ENCODE results near the gene NDUFC1. TPM values are rescaled to one million over a fixed set of nuclear protein-coding genes. Genes with fewer than 3 reads are reported as not detected.

NDUFC1 gene
- total and polyA plus RNA-seq, 2 of the 4 experiments (the other 2 are of a cell fraction): 25.1 to 65.1 TPM

DNA sequence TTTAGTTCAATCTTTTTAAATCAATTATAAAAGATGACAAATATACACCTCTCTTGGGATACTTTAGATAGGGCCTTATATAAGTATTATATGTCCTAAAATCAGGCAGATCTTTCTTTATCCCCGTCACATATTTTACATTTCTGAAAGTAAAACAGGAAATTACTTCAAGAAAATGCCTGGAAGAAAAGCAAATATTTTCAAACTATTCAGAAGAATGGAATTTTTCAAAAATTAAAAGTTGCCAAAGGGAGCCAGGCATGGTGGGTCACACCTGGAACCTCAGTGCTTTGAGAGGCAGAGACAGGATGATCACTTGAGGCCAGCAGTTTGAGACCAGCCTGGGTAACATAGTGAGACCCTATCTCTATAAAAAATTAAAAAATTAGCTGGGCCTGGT lies 56.7 kb downstream of the NDUFC1 start:
- intact Hi-C loops (cut with micrococcal nuclease): no loop called here
- Histone ChIP-seq H2BK15ac (ENCODE audit: low read depth, low read length) (peak overlapping the region; percentile 84; the same call in 2 of the 3 replicates), H3K18ac (ENCODE audit: low read depth, low read length) (peak overlapping the region; percentile 97), H3K9ac (ENCODE audit: low read depth, low read length) (no peak overlapping the region; the same call in 1 of the 2 replicates), H3K27me3 (ENCODE audit: control insufficient read depth, insufficient read depth, low read length) (no peaks in the 10 kb centered on the region), H2BK120ac (ENCODE audit: low read depth, low read length) (peak overlapping the region; percentile 97), H4K5ac (ENCODE audit: low read depth, low read length) (peak overlapping the region; percentile 93; the same call in 1 of the 2 replicates), H3K4me2 (ENCODE audit: low read depth, low read length) (peak overlapping the region; percentile 68), H2AFZ (replicated peaks; ENCODE audit: low read length, poor library complexity) (no peak overlapping the region), H3K36me3 (ENCODE audit: control insufficient read depth, insufficient read depth, low read length) (no peaks in the 10 kb centered on the region), H3K4me3 (ENCODE audit: insufficient read depth, low read depth, low read length) (no peak overlapping the region), H2AK9ac (replicated peaks; ENCODE audit: low read depth, low read length, poor library complexity) (no peak overlapping the region), H3K9me3 (ENCODE audit: control insufficient read depth, insufficient read depth, low read length) (no peaks in the 10 kb centered on the region), H4K91ac (ENCODE audit: insufficient read depth, low read depth, low read length) (peak overlapping the region; percentile 93), H4K20me1 (ENCODE audit: insufficient read depth, low read length) (no peaks in the 10 kb centered on the region), H3K79me1 (ENCODE audit: low read depth in 1 of 2, low read length in 2 of 2) (no peaks in the 10 kb centered on the region; a peak in 1 of 4 replicates), H3K4me1 (ENCODE audit: control insufficient read depth, insufficient read depth, low read length) (peaks cover 31% of the 10 kb centered on the region), H2BK5ac (ENCODE audit: low read depth, low read length, poor library complexity, severe bottlenecking) (peak overlapping the region; percentile 92), H3K27ac (ENCODE audit: insufficient read depth, low read length) (peak overlapping the region; percentile 93), H2BK20ac (ENCODE audit: low read depth, low read length) (peak overlapping the region; percentile 95), H3K9me1 (ENCODE audit: insufficient read depth, low read length) (peaks cover 9% of the 10 kb centered on the region), H3K4ac (ENCODE audit: low read depth, low read length) (peak overlapping the region; percentile 97), H3K14ac (replicated peaks; ENCODE audit: low read depth, low read length) (peak overlapping the region; percentile 73), H2AK5ac (ENCODE audit: low read depth, low read length) (peak overlapping the region; percentile 98), H3K56ac (ENCODE audit: extremely low read depth, insufficient read depth, low read length) (peak overlapping the region; percentile 91), H4K8ac (ENCODE audit: low read depth in 2 of 2, low read length in 2 of 2) (peak overlapping the region; percentile 82 to 94), H3K23ac (ENCODE audit: low read depth, low read length) (peak overlapping the region; percentile 79)
- dilution Hi-C loops (cut with HindIII; ENCODE audit: low sequenced_read_pairs, unreplicated experiment): no loop called here
- POLR2A ChIA-PET (ENCODE audit: unreplicated experiment): no interaction called here
- CTCF ChIA-PET: interaction anchor here (0.7 kb wide), 1 partner anchor 66 kb away, joined by 3 read pairs; no protein-coding TSS in a partner anchor
- ATAC-seq (ENCODE audit: low read depth) (peak; percentile 8; the same call in 1 of the 2 replicates), DNase-seq (peak; percentile 41)
- no TSS peak for BruUV-seq (replicated peaks)
- no CpG with 5 or more reads among the region's 1 CpG for WGBS, 2 experiments (ENCODE audit: extremely low coverage in 2 of 2, insufficient read length in 1 of 2)
- in situ Hi-C loops (cut with MboI; ENCODE audit: low sequenced_read_pairs): no loop called here
- TF ChIP-seq CHD1 (IDR thresholded peaks at IDR 0.05; ENCODE audit: low read depth, low read length): no peak
- TF ChIP-seq MXI1 (IDR thresholded peaks at IDR 0.05; ENCODE audit: borderline replicate concordance, low read depth, low read length): no peak
- no peak for TF ChIP-seq BHLHE40 (IDR thresholded peaks at IDR 0.05; ENCODE audit: low read depth, low read length)
- TF ChIP-seq CEBPB (IDR thresholded peaks at IDR 0.05; ENCODE audit: low read depth, low read length): no peak
- no peak for TF ChIP-seq USF2 (IDR thresholded peaks at IDR 0.05; ENCODE audit: low read depth, low read length)
- TF ChIP-seq RCOR1 (IDR thresholded peaks at IDR 0.05; ENCODE audit: insufficient replicate concordance, low read length): no peak
- no peak for TF ChIP-seq RAD21 (IDR thresholded peaks at IDR 0.05; ENCODE audit: low read length)
- TF ChIP-seq MAZ (IDR thresholded peaks at IDR 0.05; ENCODE audit: borderline replicate concordance, low read depth, low read length): no peak
- TF ChIP-seq ELK1 (IDR thresholded peaks at IDR 0.05; ENCODE audit: borderline replicate concordance, low read depth, low read length): no peak
- TF ChIP-seq POLR2A (IDR thresholded peaks at IDR 0.05; ENCODE audit: low read depth, low read length): no peak
- TF ChIP-seq FOS (IDR thresholded peaks at IDR 0.05; ENCODE audit: low read depth, low read length): no peak
- no peak for TF ChIP-seq CTCF (conservative IDR thresholded peaks at IDR 0.05; ENCODE audit: low read depth, low read length)
- TF ChIP-seq NFE2L2 (IDR thresholded peaks at IDR 0.05; ENCODE audit: low read depth, low read length): no peak
- TF ChIP-seq MAFK (IDR thresholded peaks at IDR 0.05; ENCODE audit: low read depth, low read length): no peak
- no peak for TF ChIP-seq RFX5 (IDR thresholded peaks at IDR 0.05; ENCODE audit: low read depth, low read length)
- no peak for TF ChIP-seq SMC3 (IDR thresholded peaks at IDR 0.05; ENCODE audit: low read depth, low read length)

All from IMR-90 (cell line).